GM18873 (cell line): Measurements from ENCODE around the gene COL12A1.
A peak's percentile ranks its signal among the peaks of the same experiment; 100 is the strongest.

ENCODE experiments used
- ATAC-seq: cut with Tn5 transposase; IDR thresholded peaks from one replicate; pipeline ENCODE4 v1.9.1; 2021; ENCODE audit warnings: mild to moderate bottlenecking, moderate library complexity, moderate number of reproducible peaks; ENCODE audit not compliant: unreplicated experiment, low FRiP score

The COL12A1 gene

DNA sequence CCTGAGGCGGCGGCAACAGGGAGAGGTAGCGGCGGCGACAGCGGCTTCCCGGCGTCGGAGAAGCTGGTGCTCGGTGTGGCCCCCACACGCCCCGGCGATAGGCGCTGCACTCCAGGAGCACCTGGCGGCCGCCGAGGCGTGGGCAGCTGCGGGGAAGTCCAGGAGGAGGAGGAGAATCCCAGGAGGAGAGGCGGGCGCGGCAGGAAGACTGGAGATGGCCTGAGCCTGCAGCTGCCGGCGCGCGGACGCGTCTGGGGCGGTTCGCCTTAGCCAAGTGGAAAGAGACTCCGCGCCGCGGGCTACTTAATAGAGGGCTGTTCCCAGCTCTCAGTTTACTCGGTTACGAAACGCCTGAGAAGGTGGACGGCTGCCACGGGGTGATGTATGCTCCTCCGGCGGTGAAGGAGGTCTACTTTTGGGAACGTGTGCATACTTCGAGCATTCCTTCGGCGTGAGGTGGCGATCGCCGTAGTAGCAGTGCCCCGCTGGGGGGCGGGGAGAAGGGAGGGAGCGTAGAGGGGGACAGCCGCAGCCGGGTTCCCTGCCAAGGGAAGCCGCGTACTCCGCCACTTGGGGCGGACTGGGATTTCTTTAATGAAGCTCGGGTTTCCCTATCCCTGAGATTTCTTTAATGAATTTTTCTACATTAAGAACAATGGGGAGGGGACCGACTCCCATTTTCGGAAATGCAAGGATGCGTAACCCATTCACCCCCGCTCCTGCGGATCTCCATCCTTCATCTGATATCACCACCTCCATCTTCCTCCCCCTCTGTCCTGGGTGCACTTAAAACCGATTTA lies at the start of gene COL12A1:
COL12A1 (minus strand) TSS at position 278 of the 800 bp plus-strand sequence. CDS start 3,261 bp downstream, outside the sequence.
- ATAC-seq, result no peak

DNA sequence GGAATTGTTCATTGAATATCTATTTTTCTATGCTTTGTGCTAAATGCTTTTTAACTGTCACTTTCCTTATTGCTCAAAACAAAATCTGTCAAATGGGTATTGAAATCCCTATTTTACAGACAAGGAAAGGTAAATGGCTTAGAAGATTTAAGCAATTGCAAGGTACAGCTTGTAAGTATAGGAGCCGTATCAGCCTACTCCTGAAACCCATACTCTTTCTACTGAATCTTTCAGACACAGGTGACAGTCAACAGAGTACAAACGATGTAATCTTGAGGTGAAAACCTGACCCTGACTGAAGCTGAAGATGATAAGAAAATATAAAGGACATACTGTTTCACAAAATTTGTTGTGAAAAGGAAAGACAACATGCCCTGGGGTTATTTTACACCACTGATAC lies 44.7 kb upstream of the COL12A1 start:
- ATAC-seq, result no peak

DNA sequence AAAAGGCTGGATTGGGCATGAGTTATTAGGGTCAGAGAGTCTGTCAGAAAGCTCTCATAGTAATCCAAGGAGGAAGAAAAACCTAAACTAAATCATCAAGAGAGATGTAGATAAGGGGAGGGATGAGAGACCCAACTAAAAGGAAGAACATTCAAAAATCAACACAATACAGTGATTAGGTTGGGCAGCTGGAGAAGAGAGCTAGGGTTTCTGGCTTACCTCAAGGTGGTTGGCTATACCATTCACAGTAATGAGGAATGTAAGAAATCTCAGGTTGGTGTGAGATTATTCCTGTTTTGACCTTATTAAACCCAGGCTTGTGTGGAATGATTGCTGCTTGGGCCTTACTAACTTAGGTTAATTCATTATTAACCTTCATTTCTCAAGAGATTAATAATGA lies 44.0 kb upstream of the COL12A1 start:
- no peak for ATAC-seq

DNA sequence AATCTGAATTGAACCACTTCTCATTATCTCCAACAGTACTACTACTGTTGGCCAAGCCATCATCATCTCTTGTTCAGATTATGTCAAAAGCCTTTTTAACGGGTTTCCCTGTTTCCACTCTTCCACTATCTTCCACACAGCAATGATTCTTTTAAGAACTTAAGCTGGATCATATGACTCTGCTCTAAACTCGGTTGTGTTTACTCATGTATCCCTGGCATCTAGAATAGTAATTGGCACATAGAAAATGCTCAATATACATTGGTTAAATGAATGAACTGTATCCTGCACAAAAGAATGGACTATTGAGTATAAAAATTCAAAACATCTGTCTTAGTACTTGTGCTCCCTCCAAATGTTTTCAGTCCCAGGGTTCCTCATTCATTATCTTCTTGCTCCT lies 40.5 kb upstream of the COL12A1 start:
- ATAC-seq, result no peak

DNA sequence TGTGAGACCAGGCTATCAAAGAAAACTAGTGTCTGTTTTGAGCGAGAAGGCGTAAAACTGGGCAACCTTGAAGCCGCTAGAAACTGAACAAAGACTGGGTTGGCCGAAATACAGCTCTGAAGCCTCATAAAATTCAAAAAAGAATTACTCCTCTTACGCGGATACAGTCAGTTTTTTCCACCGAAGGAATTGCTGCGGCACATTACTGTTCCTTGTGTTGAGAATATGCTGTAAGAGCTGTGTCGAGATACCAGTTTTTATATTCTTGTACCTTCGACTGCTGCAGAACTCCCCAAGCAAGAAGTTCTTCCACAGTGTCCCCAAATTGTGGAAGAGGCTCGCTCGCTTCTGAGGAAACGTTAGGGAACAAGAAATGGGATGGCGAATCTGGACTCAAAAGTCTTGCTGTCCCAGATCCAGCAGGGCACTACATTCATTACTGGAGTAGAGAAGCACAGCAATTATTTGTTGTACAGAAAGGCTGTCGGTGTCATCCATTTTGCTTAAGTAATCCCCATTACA lies 38.3 kb upstream of the COL12A1 start:
- ATAC-seq, result no peak

- ATAC-seq, result peak; percentile 95
Observed at GRCh38 chr6:75243333-75244062, 37.6 kb upstream of the COL12A1 start, which contains the start of gene COX7A2. Gene COX7A2, minus strand, starts transcription at chr6:75243801. Its CDS starts 67 bp downstream, at chr6:75243734.

GRCh38 chr6:75236630-75237029 lies 30.8 kb upstream of the COL12A1 start:
- ATAC-seq, result no peak

DNA sequence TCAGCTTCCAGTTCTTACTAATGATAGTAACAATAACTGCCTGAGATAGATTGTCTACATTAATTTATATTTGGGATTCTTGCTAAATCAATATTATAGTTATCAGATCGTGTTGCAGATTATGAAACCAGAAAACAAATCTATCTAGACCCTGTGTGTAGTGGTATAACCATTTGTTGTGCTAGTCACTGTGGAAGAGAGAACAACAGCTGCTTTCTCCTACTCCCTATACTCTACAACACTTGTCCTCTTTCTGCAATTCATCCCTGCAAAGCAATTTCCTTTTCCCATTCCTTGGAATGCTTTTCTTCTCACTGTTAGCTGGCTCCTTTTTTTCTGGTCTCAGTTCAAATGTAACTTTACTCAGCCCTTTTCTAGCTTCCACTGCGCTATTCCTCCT lies 29.4 kb upstream of the COL12A1 start:
- ATAC-seq, result no peak

GRCh38 chr6:75234126-75234865 lies 28.4 kb upstream of the COL12A1 start:
- no peak for ATAC-seq

- no peak for ATAC-seq
Observed at GRCh38 chr6:75233092-75233615, 27.3 kb upstream of the COL12A1 start.

GRCh38 chr6:75230484-75231325 lies 24.9 kb upstream of the COL12A1 start:
- no peak for ATAC-seq

GRCh38 chr6:75224303-75224926 lies 18.6 kb upstream of the COL12A1 start:
- ATAC-seq, result no peak

DNA sequence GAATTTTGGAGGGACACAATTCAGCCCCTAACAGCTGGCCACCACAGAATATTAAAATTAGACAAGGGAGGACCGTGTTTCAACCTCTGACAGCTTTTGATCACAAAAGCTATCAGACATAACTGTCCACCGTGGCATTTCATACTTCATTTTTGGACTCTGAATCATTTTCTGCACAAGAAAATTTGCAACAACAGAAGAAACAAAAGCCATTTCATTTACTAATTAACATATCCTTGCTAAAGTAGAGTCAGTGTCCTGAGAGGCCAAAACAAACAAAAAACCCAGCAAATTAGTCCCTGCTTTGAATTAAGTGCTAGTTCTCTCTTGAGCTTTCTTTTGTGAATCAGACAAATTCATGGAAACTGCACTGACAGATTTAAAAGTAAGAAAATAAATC lies 17.6 kb upstream of the COL12A1 start:
- no peak for ATAC-seq

- ATAC-seq, result no peak
Observed at GRCh38 chr6:75222261-75222660, 16.4 kb upstream of the COL12A1 start.

DNA sequence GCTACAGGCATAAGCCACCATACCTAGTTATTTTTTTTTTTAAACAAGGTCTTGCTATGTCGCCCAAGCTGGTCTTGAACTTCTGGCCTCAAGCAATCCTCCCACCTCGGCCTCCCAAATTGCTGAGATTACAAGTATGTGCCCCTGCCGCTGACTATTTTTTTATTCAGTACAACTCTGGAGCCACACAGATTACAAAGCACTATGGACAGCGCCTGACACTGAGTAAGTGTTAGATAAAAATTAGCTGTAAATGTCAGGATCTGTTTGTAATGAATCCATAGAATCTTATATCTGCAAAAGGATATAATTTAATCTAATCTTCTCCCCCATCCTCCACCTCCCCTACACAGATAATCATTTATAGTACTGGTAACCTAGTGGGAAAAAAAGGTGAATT lies 15.3 kb upstream of the COL12A1 start:
- no peak for ATAC-seq

DNA sequence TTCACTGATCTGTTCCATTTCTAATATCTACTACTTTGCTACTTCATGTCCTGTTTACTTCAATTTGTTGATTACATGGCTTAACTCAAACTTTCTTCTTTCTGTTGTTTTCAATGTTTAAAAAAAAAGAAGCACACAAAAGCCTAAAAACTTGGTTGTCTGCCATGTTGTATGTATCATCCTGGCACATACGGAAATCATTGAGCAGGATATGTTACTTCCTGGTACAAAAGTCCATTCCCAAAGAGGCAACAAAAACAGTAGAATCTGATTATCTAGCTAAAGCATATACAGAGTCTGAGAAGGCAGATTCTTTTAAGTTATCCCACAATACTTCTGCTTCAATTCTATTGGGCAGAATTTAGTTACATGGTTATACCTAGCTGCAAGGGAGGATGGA lies 14.5 kb upstream of the COL12A1 start:
- ATAC-seq, result no peak

- ATAC-seq, result no peak
Observed at GRCh38 chr6:75219263-75219662, 13.4 kb upstream of the COL12A1 start.

DNA sequence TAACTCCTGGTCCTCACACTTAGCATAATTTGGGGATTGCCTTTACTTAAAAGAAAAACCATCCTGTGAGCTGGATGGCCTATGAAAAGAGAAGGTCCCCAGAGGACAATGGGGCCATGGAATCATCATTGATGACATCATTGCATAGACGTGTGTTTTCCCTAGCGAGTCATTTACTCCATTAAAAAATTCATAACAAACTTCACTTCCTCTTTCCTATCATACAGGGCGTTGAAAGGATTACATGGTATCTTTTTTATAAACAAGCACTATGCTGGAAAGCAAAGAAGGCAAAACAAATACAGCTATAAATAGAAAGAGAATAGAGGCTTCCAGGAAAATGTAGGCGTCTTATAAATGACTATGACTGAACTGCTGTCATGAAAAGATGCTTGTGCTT lies 11.3 kb upstream of the COL12A1 start:
- ATAC-seq, result no peak

- no peak for ATAC-seq
Observed at GRCh38 chr6:75215291-75215690, 9.4 kb upstream of the COL12A1 start.
